Stimulated activated CD4-positive, alpha-beta T cell treated with anti-CD3 and anti-CD28 coated beads, Interleukin-12 subunit alpha, Interleukin-12 subunit beta, amount 100 ng/mL, for 4 hours (primary cell): ENCODE measurements around the gene NEIL3.

ENCODE experiments used
- DNase-seq: peaks from one replicate; pipeline ENCODE4 v3.0.0-alpha.2; 2020

NEIL3 gene

GRCh38 chr4:177374966-177375365 lies 65.3 kb downstream of the NEIL3 start:
- no peak for DNase-seq

DNA sequence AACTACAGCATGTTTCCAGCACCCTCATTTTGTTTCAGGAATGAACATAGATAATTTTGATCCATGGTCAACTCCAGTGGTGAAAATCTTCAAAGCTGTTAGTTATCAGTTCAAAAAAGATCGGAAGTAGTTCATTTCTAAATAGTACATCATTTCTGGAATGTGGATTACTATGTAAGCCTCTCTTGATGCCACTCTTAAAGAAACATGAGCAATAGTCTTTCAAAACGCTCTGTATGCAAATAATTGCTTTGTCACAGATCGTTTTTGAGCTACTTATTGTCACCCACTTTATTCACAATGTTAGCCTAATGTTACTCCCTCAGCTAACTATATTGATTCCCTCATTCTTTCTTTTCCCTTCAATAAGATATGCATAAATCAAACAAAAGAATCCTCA lies 65.7 kb downstream of the NEIL3 start:
- no peak for DNase-seq

GRCh38 chr4:177376024-177376423 lies 66.3 kb downstream of the NEIL3 start:
- DNase-seq, result no peak

DNA sequence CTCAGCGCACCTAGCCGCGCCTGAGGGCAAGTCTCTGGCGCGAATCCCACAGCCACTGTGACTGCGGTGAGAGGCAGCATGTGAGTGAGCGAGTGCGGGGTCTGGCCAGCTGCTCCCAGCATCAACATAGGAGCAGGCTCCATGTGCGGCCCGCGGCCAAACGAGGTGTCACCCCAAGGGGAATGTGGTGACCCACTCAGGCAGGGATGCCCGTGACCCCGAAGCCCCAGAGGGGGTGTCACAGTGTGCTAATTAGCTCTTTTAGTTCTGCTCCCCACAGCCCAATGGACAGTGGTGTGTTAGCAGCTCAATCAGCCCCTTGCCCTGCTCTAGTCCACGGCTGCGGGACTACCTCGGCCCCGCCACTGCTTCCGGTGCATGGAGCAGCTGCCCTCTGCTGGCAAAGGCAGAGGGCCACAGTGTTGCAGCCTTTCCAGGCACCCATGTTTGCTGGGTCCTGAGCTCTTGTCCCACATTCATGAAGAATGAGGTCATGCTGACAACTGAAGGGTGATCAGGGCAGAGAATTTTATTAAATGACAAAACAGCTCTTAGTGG lies 71.1 kb downstream of the NEIL3 start:
- no peak for DNase-seq

- DNase-seq, result no peak
Measured at GRCh38 chr4:177381762-177382310, 72.2 kb downstream of the NEIL3 start.

GRCh38 chr4:177384856-177385397 lies 75.3 kb downstream of the NEIL3 start:
- DNase-seq, result no peak

GRCh38 chr4:177385576-177386277 lies 76.1 kb downstream of the NEIL3 start:
- DNase-seq, result no peak

DNA sequence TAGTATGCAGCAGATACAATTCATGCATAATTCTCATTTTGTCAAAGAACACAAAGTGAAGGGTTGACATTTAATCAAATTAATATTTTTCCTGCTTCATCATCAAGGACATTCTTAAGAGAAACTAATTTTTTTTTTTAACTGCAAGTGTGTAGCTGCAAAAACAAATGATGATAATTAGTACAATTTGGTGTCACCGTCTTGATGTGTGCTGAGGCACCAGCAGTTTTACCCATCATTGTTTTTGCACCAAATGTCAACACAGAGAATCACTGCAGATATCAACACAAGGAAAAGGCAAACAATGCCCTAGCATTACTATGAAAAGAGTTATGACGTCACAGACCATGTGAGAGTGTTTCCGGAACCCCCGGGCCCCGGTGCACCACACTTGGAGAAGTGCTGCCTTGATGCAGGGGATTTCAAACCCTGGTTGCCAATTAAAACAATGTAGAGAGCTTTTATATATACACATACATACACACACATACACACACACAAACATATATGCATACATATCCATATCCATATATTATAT lies 76.7 kb downstream of the NEIL3 start:
- no peak for DNase-seq

- DNase-seq, result no peak
Measured at GRCh38 chr4:177391287-177391686, 81.6 kb downstream of the NEIL3 start.

GRCh38 chr4:177391953-177392352 lies 82.3 kb downstream of the NEIL3 start:
- DNase-seq, result no peak

DNA sequence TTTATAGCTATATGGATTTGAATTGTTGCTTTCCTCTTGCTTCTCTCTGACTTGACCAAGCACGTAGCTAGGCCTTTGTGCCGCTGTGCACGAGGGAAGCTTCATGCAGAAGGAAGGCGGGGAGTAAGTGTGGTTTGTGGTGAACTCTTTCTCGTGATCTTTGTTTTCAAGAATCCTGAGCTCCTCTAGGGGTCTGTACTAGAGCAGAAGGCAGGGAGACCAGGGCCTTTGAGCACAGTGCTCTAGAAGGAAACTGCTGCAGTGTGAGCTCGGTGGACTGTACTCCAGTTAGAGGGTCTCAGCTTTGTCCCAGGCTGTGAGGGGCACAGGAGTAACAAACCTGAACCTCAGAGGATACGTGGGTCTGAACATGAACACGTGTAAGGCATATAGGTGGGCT lies 83.6 kb downstream of the NEIL3 start:
- DNase-seq, result no peak

DNA sequence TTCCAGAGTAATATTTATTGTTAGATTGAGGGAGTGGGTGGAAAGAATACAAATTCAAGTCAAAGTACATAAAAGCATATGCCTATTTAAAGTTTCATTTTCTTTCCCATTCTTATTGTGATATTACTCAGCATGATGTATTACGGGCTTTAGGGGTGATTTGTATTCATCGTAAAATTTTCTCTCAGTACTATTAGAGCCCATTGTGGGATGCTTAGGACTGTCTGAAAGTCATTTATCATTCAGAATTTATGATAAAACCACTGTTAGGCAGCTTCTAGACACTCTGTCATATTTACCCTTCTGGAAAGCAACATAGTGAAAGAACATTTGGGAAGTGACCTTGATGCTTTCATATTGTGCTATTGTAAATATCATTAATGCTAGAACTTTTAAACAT lies 86.7 kb downstream of the NEIL3 start:
- no peak for DNase-seq

DNA sequence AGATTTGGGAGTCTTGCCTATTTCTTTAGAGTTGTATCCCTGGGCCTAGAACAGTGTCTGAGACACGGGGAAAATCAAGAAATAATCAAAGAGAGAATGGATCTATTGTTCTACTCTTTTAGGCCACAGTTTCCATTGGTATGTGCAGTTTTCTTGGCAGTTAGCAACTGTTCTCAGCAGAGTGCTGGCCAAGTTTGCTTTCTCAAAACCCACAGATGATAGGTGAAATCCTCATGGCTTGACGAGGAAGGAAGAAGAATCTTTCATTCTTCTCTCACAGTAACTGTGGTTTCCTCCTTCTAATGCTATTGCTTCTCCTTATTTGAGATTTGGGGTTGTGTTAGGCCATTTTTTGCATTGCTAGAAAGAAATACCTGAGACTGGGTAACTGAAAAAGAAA lies 90.4 kb downstream of the NEIL3 start:
- no peak for DNase-seq

GRCh38 chr4:177401658-177402273 lies 92.1 kb downstream of the NEIL3 start:
- DNase-seq, result no peak

DNA sequence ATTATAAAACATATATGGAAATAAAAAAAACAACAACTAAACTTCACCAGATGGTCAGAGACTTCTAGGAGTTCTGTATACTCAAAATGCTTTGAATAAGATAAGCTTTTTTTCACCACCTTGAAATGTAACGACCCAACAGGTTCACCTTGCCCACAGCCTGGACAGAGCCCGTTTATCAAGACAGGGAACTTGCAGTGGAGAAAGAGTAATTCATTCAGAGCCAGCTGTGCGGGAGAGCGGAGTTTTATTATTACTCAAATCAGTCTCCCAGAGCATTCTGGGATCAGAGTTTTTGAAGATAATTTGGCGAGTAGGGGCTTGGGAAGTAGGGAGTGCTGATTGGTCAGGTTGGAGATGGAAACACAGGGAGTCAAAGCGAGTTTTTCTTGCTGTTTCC lies 94.1 kb downstream of the NEIL3 start:
- DNase-seq, result no peak

DNA sequence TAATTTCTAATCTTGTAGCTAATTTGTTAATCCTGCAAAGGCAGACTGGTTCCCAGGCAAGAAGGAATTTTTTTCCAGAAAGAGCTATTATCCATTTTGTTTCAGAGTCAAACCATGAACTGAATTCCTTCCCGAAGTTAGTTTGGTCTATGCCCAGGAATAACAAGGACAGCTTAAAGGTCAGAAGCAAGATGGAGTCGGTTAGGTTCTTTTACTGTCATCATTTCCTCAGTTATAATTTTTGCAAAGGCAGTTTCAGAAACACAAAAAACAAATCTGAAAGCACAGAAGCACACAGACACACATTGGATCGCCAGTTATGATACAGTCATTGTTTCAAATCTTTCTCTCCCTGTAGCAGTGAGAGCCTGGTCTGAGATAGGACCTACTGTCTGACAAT lies 94.7 kb downstream of the NEIL3 start:
- DNase-seq, result no peak

DNA sequence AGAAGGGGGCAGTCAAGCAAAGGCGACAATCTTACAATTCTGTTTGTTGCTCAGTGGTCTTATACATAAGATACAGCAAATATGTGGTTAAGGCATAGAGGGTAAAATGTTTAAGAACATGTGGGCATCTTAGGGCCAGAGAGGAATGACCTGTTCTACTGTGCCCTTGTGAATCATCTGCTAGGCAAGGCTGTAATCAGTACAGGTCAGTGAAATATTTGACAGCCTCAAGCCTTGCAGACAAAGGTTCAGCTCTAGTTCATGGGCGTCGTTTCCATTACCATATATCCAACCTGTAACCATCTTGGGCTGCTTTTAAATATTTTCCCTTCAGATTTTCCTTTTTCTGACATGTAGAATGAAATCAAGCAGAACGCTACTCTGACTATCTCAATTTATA lies 95.3 kb downstream of the NEIL3 start:
- DNase-seq, result no peak

DNA sequence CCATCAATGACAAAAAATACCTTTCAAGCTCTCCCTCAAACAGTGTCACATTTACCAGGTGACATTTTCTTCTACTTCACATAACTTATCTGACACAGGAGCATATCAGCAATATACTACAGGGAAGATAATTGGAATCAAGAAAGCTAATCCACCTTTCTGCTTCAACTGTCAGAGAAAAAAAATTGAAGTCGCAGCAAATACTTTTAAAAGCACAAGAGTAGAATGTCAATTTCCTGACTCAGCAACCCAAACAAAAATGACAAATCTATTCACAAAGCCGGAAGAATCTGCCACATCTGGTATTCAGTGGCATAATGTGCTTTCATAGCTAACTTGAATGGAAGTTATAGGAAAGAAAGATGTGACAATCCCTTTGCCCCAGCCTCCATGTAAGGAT lies 95.8 kb downstream of the NEIL3 start:
- DNase-seq, result no peak

DNA sequence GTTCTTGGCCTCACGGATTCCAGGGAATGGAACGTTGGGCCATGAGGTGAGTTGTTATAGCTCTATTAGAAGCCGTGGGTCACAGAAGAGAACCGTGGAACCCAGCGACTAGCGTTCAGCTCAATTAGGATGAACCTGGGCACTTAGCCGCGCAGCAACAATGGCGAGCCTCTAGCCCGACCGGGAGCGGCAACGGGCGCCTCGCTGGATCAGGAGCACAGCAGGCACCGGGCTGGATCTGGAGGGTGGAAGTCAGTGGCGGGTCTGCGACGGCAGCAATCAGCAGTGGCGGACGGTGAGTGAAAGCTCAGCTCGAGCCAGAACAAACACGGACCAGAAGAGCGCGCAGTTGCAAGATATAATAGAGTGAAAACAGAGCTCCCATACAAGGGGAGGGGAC lies 98.3 kb downstream of the NEIL3 start:
- no peak for DNase-seq

DNA sequence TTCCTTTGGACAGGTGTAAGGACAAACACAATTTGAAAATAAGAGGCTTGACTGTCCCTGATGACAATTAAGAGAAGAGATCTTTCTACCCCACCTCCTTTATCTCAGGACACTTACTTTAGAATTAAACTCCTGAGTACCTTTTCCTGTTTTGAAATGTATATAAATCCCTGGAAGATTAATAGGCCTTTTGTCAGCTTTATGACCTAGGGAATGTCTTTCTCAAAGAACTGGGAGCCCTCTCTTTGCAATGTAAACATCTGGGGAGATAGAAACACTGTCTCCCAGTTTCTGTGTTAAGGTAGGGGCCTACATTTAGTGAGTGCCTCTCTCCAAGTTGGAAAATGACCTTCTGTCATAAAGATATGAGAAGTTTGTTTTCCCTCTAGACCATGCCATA lies 100.9 kb downstream of the NEIL3 start:
- DNase-seq, result no peak

- no peak for DNase-seq
Measured at GRCh38 chr4:177411996-177412395, 102.3 kb downstream of the NEIL3 start.
